NCI-H187 (cell line): Measurements from ENCODE around the gene IGF2R.
A peak's percentile ranks its signal among the peaks of the same experiment; 100 is the strongest.
"Not testable (repeated sequence)": the region's sequence is repeated elsewhere in the genome, so short reads cannot be mapped to it uniquely, and the experiment has no call there.

Source experiments
- DNase-seq, 2 experiments: peaks; one replicate each; lab custom pipeline; 2025; lab: John Stamatoyannopoulos, UW

The IGF2R gene, protein sequence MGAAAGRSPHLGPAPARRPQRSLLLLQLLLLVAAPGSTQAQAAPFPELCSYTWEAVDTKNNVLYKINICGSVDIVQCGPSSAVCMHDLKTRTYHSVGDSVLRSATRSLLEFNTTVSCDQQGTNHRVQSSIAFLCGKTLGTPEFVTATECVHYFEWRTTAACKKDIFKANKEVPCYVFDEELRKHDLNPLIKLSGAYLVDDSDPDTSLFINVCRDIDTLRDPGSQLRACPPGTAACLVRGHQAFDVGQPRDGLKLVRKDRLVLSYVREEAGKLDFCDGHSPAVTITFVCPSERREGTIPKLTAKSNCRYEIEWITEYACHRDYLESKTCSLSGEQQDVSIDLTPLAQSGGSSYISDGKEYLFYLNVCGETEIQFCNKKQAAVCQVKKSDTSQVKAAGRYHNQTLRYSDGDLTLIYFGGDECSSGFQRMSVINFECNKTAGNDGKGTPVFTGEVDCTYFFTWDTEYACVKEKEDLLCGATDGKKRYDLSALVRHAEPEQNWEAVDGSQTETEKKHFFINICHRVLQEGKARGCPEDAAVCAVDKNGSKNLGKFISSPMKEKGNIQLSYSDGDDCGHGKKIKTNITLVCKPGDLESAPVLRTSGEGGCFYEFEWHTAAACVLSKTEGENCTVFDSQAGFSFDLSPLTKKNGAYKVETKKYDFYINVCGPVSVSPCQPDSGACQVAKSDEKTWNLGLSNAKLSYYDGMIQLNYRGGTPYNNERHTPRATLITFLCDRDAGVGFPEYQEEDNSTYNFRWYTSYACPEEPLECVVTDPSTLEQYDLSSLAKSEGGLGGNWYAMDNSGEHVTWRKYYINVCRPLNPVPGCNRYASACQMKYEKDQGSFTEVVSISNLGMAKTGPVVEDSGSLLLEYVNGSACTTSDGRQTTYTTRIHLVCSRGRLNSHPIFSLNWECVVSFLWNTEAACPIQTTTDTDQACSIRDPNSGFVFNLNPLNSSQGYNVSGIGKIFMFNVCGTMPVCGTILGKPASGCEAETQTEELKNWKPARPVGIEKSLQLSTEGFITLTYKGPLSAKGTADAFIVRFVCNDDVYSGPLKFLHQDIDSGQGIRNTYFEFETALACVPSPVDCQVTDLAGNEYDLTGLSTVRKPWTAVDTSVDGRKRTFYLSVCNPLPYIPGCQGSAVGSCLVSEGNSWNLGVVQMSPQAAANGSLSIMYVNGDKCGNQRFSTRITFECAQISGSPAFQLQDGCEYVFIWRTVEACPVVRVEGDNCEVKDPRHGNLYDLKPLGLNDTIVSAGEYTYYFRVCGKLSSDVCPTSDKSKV (N-terminal part only)

DNA sequence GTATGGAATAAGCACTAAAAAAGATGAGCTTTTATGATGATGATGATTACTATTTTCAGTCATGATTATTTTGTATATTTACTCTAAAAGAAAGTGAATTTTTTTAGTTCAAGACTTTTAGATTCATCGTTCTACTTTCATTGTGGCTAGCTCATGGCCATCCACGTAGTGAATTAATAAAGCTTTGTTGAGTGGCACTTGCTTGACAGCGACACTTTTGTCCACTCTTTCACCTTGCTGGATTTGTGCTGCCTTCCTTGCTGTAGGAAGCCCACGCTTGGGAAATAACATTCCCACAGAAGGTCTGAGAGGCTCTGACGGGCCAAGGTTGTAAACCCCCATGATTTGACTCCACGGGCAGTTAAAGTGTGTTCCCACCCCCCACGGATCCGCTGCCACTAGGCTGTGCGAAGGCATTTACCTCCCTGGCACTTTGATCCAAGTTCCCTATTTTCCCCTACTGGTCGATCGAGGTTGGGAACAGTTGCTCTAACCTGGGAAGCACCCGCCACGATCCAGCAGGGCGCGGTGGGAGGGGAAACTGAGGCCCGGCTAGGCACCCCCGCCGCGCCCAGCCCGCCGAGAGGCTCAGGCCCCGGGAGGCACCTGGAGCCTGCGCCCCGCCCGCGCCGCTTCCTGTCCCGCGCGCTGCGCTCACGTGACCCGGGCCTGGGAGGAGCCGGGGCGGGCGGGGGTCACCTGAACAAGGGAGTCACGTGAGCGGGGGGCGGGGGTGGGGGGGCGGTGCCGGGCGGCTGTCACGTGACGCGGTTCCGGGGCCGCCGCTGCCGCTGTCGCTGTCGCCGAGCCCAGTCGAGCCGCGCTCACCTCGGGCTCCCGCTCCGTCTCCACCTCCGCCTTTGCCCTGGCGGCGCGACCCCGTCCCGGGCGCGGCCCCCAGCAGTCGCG is at the start of gene IGF2R:
Gene IGF2R (plus strand): TSS at position 788 of the 909 bp plus-strand sequence. CDS start 165 bp downstream, outside the sequence.
- peak; percentile 36 to 93 for DNase-seq

DNA sequence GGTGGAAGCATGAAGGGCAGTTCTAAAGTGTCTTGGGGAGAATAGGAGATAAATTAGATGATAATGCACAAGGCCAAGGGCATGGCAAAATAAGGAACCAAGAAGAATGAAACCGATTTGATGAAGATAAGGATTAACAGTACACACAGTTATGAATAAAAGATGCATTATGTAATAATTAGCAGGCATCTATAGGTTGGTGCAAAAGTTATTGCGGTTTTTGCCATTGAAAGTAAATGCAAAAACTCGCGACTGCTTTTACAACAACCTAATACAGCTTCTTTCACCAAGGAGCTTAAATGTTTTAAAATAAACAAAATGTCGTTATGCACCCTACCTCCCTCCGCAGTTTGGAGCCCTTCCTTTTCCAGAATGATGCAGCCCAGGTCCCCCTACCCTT is 49.1 kb upstream of the IGF2R start:
- DNase-seq: no peak

DNA sequence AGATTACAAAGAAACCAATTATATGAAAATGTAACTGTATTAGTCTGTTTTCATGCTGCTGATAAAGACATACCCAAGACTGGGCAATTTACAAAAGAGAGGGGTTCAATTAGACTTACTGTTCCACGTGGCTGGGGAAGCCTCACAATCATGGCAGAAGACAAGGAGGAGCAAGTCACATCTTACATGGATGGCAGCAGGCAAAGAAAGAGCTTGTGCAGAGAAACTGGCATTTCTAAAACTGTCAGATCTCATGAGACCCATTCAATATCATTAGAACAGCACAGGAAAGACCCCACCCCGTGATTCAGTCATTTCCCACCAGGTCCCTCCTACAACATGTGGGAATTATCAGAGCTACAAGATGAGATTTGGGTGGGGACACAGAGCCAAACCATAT is 44.7 kb upstream of the IGF2R start:
- DNase-seq: not testable (repeated sequence)

DNA sequence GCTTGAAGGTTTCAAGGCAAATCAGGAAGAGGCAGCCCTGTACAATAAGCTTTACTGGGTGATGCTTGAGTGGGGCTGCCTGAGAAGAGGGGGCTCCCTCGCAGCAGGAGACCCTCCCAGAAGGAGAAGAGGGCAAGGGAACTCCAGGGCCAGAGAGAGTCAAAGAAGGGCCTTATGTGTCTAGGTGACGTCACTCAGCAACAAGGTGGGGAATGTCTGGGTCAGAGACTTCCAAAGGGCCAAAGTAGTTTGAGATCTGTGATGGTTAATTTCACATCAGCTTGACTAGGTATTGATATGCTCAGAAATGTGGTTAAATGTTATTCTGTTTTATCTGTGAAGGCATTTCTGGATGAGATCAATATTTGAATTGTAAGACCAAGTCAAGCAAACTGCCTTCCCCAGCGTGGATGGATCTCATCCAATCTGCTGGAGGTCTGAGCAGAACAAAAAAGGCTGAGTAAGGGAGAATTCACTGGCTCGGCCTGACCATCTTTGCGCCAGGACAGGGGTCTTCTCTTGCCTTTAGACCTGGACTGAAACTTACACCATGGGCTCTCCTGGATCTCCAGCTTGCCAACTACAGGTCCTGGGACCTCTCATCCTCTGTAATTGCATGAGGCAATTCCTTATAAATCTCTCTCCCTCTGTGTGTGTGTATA is 42.2 kb upstream of the IGF2R start:
- no peak for DNase-seq

DNA sequence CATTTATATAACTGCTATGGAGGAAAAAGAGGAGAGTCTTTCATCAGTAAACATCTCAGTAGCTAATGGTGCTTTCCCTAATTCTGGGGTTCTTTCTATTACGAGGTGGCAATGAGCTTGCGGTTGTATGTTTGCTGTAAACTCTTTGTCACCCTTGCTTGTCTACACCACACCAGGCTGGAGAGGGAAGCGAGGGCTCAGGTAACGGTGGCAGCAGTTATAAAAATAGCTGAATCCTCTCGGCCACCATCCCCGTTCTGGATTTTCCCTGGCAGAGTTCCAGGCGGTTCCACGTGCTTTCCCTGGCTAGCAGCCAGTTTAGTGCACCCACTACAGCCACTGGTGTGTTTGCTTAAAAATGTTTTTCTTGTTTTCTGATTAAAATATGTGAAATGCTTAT is 39.1 kb upstream of the IGF2R start:
- DNase-seq: peak; percentile 45 to 62

DNA sequence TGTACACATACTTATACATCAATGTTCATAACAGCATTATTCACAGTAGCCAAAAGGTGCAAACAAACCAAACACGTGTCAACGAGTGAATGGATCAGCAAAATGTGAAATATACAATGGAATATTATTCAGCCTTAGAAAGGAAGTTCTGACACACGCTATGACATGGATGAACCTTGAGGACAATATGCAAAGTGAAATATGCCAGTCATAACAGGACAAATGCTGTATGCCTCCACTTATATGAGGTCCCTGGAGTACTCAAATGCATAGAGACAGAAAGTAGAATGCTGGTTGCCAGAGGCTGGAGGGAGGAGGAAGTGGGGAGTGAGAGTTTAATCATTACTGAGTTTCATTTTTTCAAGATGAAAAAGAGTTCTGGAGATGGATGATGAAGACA is 37.8 kb upstream of the IGF2R start:
- DNase-seq: no peak

DNA sequence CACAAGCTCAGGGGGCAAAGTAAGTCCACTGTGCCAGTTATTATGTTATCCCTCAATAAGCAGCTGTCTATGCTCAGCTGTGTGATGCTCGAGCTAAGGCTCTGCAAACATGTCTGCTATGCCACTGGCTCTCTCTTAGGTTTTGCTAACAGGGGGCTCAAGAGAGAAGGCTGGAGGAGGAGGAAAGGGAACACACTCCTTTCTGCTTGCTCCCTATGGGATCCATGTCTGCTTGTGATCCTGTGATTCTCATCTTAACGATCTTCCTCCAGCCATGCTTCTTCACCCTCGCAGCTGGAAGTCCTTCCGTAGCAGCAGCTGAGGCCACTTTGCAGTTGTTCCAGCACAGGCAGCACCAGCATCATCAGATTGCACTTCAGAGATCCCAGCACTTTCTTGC is 37.0 kb upstream of the IGF2R start:
- DNase-seq: no peak

DNA sequence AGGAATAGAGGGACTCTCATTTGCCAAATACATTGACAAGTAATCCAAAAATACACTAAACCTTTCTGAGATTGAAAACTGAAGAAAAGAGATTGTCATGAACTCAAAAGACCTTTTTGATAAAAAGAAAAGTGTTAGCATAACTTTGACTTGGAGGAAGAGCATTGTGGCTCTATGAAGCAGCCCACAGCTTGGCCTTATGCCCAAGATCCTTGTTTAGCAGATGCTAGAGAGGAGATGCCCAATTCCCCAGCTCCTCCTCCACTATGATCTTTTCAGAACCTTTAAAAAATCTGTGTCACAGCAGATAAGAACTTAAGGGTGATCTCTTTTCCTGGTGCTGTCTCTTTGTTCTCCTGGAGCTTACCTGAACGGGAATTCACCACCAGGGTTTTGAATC is 35.8 kb upstream of the IGF2R start:
- DNase-seq: no peak

DNA sequence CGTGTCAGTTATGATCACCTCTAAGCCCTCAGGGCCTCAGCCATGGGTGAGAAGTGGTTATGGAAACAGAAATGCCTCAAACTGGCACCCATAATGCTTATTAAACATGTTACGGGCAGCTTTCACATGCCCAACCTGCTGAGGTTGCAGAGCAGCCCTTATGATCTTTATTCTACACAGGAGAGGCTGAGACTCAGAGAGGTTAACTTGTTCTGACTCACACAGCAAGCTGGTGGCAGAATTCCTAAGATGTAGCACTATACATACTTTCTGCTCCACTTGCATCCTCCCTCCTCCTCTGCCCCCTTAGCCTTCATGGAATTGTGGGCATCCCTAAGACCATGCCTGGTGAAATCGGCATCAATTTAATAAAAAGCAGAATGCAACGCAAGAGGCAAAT is 34.7 kb upstream of the IGF2R start:
- DNase-seq: no peak

DNA sequence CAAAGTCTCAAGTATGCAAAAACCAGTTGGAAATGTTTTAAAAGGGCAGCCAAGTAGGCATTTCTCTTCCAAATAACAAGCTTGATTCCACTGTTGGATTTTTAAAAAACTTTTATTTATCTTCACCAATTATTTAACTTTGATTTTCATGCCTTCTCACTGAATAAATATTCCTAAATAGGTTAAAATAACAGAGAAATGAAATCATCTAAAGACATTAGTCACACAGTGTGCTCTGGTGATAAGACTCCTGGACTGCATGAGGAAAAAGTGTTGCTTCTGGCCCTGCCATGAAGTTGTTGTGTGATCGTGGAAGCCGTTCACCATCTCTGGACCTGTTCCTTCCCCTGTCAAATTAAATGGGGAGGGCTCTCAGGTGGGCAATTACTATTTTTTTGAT is 33.8 kb upstream of the IGF2R start:
- DNase-seq: no peak

DNA sequence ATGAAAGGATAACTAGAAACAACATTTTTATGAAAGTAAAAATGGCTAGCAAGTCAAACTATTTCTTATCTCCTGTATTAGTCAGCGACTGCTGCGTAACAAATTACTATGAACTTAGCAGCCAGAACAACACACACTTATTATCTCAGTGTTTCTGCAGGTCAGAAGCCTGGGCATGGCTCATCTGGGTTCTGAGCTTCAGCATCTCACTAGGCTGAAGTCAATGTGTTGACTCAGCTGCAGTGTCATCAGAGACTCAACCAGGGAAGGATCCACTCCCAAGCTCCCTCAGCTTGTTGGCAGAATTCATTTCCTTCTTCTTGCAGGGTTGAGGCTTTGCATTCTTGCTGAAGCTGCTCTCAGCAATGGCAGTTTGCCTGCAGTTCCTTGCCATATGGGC is 33.2 kb upstream of the IGF2R start:
- no peak for DNase-seq

DNA sequence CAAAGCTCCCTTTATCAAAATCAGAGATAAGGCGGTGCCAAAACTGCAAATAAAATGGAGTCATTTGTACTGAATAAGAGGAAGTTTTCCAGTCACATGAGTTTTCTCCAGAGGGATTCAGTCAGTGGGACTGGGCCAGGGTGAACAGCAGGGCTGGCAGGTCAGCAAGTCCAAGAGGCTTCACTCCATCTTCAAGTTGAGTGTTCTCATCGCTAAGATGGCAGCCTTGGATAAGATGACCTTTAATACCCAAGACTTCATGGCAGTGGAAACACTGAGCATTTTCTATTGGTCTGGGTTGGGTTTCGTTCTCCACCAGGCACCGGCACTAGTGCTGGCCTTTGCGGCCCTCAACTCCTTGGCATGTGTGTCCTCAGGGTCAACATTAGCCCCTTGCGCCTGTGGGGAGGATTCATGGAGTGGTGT is 29.3 kb upstream of the IGF2R start:
- DNase-seq: no peak

DNA sequence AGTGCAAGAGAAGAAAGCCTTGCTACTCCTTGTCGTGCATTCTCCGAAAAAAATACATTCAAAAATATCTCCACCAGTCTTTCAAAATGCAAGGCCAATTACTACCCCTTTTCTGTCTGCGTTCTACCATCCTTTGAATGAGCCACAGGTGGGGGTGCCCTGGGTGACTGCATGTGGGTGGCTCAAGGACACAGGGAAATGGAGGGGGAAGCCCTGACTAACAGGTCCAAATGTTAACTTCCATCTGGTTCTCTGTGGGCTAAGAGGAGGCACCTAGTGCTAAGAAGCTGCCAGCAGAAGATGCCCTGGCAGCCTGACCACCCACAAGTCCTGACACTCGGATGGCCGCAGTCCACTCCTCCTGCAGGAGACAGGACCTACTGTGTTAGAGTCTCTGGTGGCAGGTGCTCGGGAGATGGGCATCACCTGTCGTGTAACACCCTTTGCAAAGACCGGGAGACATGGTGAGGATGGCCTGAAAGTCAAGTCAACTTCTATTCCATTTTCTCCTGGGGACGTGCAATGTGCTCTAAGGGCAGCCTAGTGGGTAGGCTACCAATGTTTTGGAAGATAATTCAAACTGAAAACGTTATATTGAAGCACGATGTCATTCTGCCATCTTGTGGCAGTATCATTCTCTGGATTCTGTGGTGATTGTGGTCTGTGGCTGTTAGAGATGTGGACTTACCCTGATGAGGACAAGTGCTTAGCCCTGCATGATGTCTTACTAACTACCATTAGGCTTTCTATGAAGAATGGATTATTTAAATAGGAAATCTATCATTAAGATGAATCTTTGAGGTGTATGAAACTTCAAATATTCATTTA is 27.4 kb upstream of the IGF2R start:
- no peak for DNase-seq

DNA sequence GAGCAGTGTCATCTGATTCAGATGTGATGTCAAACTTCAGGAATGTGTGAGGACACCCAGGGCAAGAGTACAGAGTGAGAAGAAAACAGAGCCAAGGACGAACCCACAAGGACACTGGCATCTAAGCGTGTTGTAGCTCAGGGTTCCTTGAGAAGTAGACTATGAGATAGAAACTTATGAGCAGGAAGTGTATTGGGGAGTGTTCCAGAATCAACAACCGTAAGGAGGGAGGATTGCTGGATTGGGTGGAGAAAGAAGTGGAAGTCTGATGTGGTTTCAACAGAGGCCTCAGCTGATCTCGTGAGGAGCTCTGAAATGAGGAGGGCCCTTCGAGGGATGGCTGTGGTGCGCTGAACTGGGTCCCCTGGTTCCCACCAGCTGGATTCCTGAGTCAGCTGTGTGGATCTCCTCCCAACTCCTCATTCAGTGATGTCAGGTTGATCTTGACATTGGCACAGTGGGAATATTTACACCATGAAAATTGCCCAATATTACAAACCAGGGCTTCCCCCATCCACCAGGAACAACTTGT is 25.7 kb upstream of the IGF2R start:
- DNase-seq: no peak

DNA sequence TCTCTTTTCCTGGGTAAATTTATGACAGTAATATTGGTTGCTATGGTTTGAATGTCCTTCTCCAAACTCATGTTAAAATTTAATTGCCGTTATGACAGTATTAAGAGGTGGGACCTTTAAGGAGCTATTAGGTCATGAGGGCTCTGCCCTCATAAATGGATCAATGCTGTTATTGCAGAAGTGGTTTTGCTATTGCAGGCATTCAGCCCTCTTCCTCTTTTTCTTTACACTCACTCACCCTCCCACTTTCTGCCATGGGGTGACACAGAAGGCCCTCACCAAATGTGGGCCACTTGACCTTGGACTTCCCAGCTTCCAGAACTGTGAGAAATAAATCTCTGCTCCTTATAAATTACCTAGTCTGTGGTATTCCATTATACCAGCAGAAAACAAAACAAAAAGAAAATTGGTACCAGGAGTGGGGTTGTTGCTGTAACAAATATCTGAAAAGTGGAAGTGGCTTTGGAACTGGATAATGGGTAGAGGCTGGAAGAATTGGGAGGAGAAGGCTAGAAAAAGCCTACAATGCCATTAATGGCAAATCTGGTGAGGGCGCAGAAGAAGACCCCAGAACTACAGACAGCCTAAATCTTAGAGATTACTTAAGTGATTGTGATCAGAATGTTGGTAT is 24.8 kb upstream of the IGF2R start:
- no peak for DNase-seq

DNA sequence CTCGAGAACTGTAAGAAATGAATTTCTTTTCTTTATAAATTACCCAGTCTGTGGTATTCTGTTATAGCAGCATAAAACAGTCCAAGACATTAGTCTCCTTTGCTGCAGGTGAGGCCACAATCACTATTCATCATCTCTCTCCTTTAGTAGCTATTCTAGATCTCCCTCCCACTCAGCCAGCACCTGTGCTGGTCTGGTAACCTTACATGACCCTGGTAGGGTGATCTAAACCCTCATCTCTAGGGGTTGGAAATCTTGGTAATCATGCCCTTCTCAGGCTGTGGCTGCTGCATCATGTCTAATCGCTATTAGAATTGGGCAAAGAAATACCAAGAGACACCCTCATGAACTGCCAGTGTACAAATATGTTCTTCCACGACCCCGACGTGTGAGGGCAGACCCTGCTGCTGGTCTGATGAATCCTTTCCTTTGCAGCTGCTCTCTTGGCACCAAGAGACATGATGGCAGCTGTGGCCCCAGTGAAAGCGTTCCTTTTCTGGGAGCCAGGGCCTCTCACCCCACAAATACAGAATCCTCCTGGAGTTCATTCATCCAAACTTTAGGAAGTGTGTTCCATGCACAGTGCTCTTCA is 23.0 kb upstream of the IGF2R start:
- no peak for DNase-seq

DNA sequence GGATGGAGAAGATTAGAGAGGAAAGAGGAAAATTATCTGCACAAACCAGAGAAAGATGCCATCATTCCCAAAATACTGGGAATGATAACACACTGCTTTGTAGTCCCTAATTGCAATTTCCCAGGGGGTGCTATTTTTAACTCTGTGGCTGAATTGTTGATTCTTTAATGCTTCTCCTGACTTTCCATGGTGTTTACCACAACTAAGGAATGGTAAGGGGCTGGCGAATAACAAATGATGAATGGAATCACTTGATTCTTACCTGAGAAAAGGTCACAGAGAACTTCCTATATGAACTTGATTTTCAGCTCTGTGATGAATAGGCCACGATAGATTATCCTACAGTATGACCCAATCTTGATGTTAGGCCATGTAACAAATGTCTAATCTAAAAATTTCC is 22.0 kb upstream of the IGF2R start:
- no peak for DNase-seq

DNA sequence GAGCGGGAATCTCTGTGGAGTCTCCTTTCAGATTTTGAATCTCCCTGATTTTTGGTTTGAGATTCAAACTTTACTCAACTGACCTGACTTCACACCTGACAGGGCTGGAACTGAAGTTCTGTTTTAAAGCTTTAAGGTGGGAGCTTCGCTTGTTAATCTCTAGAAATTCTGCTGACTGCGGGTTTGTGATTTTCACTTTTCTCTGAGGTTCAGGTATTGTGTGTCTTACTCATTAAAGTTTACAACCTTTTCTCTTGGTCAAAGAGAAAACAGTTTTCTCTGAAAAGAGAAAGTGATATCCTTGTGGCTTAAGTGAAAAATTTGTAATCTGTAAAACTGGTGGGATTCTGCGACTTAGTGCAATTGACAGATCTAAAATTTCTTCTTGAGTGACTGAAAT is 20.7 kb upstream of the IGF2R start:
- no peak for DNase-seq

DNA sequence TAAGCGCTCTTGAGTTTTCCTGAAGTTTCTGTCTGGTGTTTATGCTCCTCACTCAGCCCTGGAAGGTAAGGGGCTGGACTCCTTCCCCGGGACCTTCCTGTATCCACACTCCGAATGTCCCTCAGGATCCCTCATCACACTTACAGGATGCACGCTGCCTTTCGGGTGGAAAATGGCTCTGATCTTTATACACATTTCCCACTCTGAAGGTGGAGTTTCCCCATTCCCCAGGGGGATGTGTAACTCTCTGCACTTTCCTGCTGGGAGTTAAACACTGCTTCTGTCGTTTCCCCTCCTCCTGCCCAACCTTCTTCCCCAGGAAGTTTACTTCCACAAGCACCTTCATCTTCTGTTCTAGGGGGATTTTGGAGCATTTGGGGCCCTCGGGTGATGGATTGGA is 17.1 kb upstream of the IGF2R start:
- no peak for DNase-seq
